H1 (cell line): ENCODE results near the gene PFKP. TPM values are rescaled to one million over a fixed set of nuclear protein-coding genes. Genes with fewer than 3 reads are reported as not detected.

Experiments
- CTCF ChIA-PET: fragments of 300-600 bp; sonication (Branson Sonifier 250); formaldehyde crosslinking; loops from one replicate; lab custom pipeline; 2021; ENCODE audit not compliant: partially characterized antibody; lab: Charles Lee
- POLR2A ChIA-PET: fragments of 300-600 bp; sonication (Branson Sonifier 250); formaldehyde crosslinking; loops from one replicate; lab custom pipeline; 2021; ENCODE audit warnings: inconsistent platforms; ENCODE audit not compliant: partially characterized antibody; lab: Charles Lee
- DNase-seq, 2 experiments: peaks; one replicate each; pipeline versions ENCODE4 v3.0.0 to v3.0.0-alpha.2; 2010 to 2022; ENCODE audit warnings: low spot score in 2 of 2, low read depth in 1 of 2, mixed read lengths in 1 of 2
- FAIRE-seq: peaks from 2 replicates; lab custom pipeline; 2011; peaks lifted over from hg19 to GRCh38; lab: Jason Lieb, UNC
- H2AFZ ChIP-seq: 2 replicates; pipeline ENCODE4 v1.8.1; 2012; ENCODE audit warnings: low read length, inconsistent platforms
- H2AK5ac ChIP-seq: 2 replicates; pipeline ENCODE4 v1.6.1; 2013; ENCODE audit warnings: low read depth, low read length
- H2BK120ac ChIP-seq: replicated peaks from 2 replicates; pipeline ENCODE3; 2013; ENCODE audit warnings: low read depth, low read length, inconsistent platforms
- H2BK12ac ChIP-seq: 2 replicates; pipeline ENCODE4 v1.6.1; 2013; ENCODE audit warnings: low read depth, low read length
- H2BK15ac ChIP-seq: 2 replicates; pipeline ENCODE4 v1.6.1; 2013; ENCODE audit warnings: low read length
- H2BK20ac ChIP-seq: 2 replicates; pipeline ENCODE4 v1.6.1; 2013; ENCODE audit warnings: low read length
- H2BK5ac ChIP-seq: 2 replicates; pipeline ENCODE4 v1.6.1; 2013; ENCODE audit warnings: low read depth, low read length
- H3K14ac ChIP-seq: 2 replicates; pipeline ENCODE4 v1.6.1; 2013; ENCODE audit warnings: inconsistent platforms; ENCODE audit not compliant: insufficient read length
- H3K18ac ChIP-seq: 2 replicates; pipeline ENCODE4 v1.6.1; 2013; ENCODE audit warnings: low read length; ENCODE audit errors: extremely low read depth
- H3K23ac ChIP-seq: 2 replicates; pipeline ENCODE4 v1.6.1; 2013; ENCODE audit warnings: inconsistent platforms; ENCODE audit not compliant: insufficient read length
- H3K23me2 ChIP-seq: 2 replicates; pipeline ENCODE4 v1.6.1; 2013; ENCODE audit warnings: low read depth, low read length
- H3K27ac ChIP-seq: 2 replicates; pipeline ENCODE4 v1.6.1; 2011; ENCODE audit warnings: low read depth, low read length, inconsistent platforms
- H3K27me3 ChIP-seq, 4 experiments: replicated peaks in 1 of 4; 1 replicate in 1 of 4; 2 replicates in 3 of 4; pipeline versions ENCODE4 v1.6.1 to v1.8.1; 2011 to 2013; ENCODE audit warnings: low read length in 3 of 4, mild to moderate bottlenecking in 3 of 4, inconsistent platforms in 2 of 4, mixed read lengths in 2 of 4, moderate library complexity in 1 of 4; ENCODE audit not compliant: control insufficient read depth in 3 of 4, insufficient read depth in 3 of 4; ENCODE audit errors: extremely low read depth in 1 of 4
- H3K36me3 ChIP-seq, 4 experiments: 2 replicates each; pipeline versions ENCODE4 v1.6.1 to v1.8.1; 2011 to 2013; ENCODE audit warnings: mild to moderate bottlenecking in 4 of 4, low read length in 3 of 4, moderate library complexity in 2 of 4, control low read depth in 1 of 4, inconsistent platforms in 1 of 4; ENCODE audit not compliant: insufficient read depth in 4 of 4, control insufficient read depth in 2 of 4
- H3K4ac ChIP-seq: replicated peaks from 2 replicates; pipeline ENCODE3; 2013; ENCODE audit warnings: low read length, low read depth, mixed read lengths, inconsistent platforms; ENCODE audit not compliant: insufficient read length
- H3K4me1 ChIP-seq, 4 experiments: replicated peaks in 1 of 4; 1 replicate in 1 of 4; 2 replicates in 3 of 4; pipeline versions ENCODE4 v1.6.1 to v1.8.1; 2011 to 2013; ENCODE audit warnings: low read length in 3 of 4, inconsistent platforms in 2 of 4, mixed read lengths in 1 of 4; ENCODE audit not compliant: insufficient read depth in 4 of 4, control insufficient read depth in 3 of 4
- H3K4me2 ChIP-seq, 2 experiments: 2 replicates each; pipeline versions ENCODE4 v1.6.1 to v1.8.1; 2011 to 2013; ENCODE audit warnings: low read depth in 2 of 2, low read length in 2 of 2, control low read depth in 1 of 2, inconsistent platforms in 1 of 2, mild to moderate bottlenecking in 1 of 2; ENCODE audit not compliant: insufficient read depth in 1 of 2
- H3K4me3 ChIP-seq, 4 experiments: fragments of 200-600, 300-600 bp in 1 of 4; sonication (generic), shearing (Covaris generic), sonication (Bioruptor Twin) in 1 of 4; 2 replicates each; pipeline versions ENCODE4 v1.5.1 to v1.8.1; 2011 to 2016; ENCODE audit warnings: low read length in 4 of 4, low read depth in 3 of 4, control low read depth in 2 of 4, inconsistent platforms in 2 of 4, mild to moderate bottlenecking in 2 of 4, mixed read lengths in 1 of 4, moderate library complexity in 1 of 4; ENCODE audit not compliant: insufficient read depth in 2 of 4; ENCODE audit errors: extremely low read depth in 1 of 4
- H3K56ac ChIP-seq: replicated peaks from 2 replicates; pipeline ENCODE3; 2013; ENCODE audit warnings: low read depth, mild to moderate bottlenecking, mixed read lengths, low read length, inconsistent platforms; ENCODE audit not compliant: insufficient read length
- H3K79me1 ChIP-seq: 2 replicates; pipeline ENCODE4 v1.6.1; 2013; ENCODE audit warnings: low read depth, low read length, control low read depth
- H3K79me2 ChIP-seq, 2 experiments: 2 replicates each; pipeline versions ENCODE4 v1.6.1 to v1.8.1; 2012 to 2013; ENCODE audit warnings: low read length in 2 of 2, mild to moderate bottlenecking in 2 of 2, inconsistent platforms in 1 of 2; ENCODE audit not compliant: insufficient read depth in 2 of 2, control insufficient read depth in 1 of 2
- H3K9ac ChIP-seq, 4 experiments: replicated peaks in 1 of 4; 1 replicate in 1 of 4; 2 replicates in 3 of 4; pipeline versions ENCODE4 v1.6.1 to v1.8.1; 2011 to 2013; ENCODE audit warnings: low read depth in 3 of 4, low read length in 3 of 4, control low read depth in 2 of 4, mild to moderate bottlenecking in 2 of 4, moderate library complexity in 2 of 4, inconsistent platforms in 1 of 4; ENCODE audit errors: extremely low read depth in 1 of 4
- H3K9me3 ChIP-seq, 2 experiments: 2 replicates each; pipeline versions ENCODE4 v1.6.1 to v1.8.1; 2012 to 2013; ENCODE audit warnings: mild to moderate bottlenecking in 2 of 2, moderate library complexity in 2 of 2, control low read depth in 1 of 2, inconsistent platforms in 1 of 2, low read depth in 1 of 2, low read length in 1 of 2, mixed read lengths in 1 of 2; ENCODE audit not compliant: insufficient read depth in 2 of 2
- H4K20me1 ChIP-seq, 2 experiments: replicated peaks in 1 of 2; 2 replicates each; pipeline versions ENCODE3 to v1.8.1; 2011 to 2013; ENCODE audit warnings: inconsistent platforms in 2 of 2, low read length in 2 of 2, mild to moderate bottlenecking in 1 of 2; ENCODE audit not compliant: insufficient read depth in 2 of 2, control insufficient read depth in 1 of 2
- H4K5ac ChIP-seq: 2 replicates; pipeline ENCODE4 v1.6.1; 2013; ENCODE audit warnings: low read length, low read depth, mixed read lengths, inconsistent platforms; ENCODE audit not compliant: insufficient read length
- H4K8ac ChIP-seq: 2 replicates; pipeline ENCODE4 v1.8.0; 2013; ENCODE audit warnings: mild to moderate bottlenecking, moderate library complexity, low read length, inconsistent platforms; ENCODE audit not compliant: insufficient read depth; ENCODE audit errors: extremely low read depth
- H4K91ac ChIP-seq: replicated peaks from 2 replicates; pipeline ENCODE3; 2013; ENCODE audit warnings: low read length, mixed read lengths, inconsistent platforms; ENCODE audit not compliant: insufficient read length
- KDM1A ChIP-seq: fragments of 200-600, 300-600 bp; sonication (generic); IDR thresholded peaks from 2 replicates; pipeline ENCODE4 v1.7.1; 2016; ENCODE audit warnings: mild to moderate bottlenecking, low read length, borderline replicate concordance
- POU5F1 ChIP-seq: IDR thresholded peaks from 2 replicates; pipeline ENCODE4 v1.6.1; 2011; ENCODE audit warnings: low read depth, mild to moderate bottlenecking, low read length, moderate library complexity
- SIN3A ChIP-seq, 2 experiments: IDR thresholded peaks in 1 of 2; conservative IDR thresholded peaks in 1 of 2; 2 replicates each; pipeline ENCODE4 v1.6.1; 2011 to 2012; ENCODE audit warnings: low read length in 2 of 2, improper control_type of control experiment in 1 of 2, low read depth in 1 of 2, mild to moderate bottlenecking in 1 of 2
- ZNF274 ChIP-seq: IDR thresholded peaks from 2 replicates; pipeline ENCODE4 v1.7.0; 2012; ENCODE audit warnings: low read length, borderline replicate concordance; ENCODE audit errors: extremely low read depth
- WGBS, 2 experiments: shearing (Covaris generic) in 1 of 2; methylation state at CpG; one replicate each; pipeline versions ENCODE4 v1.1.6 to v1.1.7; 2013 to 2015; ENCODE audit warnings: low lambda C conversion rate in 2 of 2, mixed read lengths in 2 of 2, inconsistent platforms in 1 of 2, low coverage in 1 of 2, missing lambda C conversion rate in 1 of 2; ENCODE audit not compliant: insufficient replicate concordance in 2 of 2, insufficient coverage in 1 of 2, insufficient read length in 1 of 2; ENCODE audit errors: extremely low coverage in 1 of 2, missing lambda C conversion rate in 1 of 2; 5-methylcytosine and 5-hydroxymethylcytosine counted together
- polyA plus RNA-seq, 7 experiments: library from polyadenylated mRNA; depleted of rRNA in 3 of 7; stranded (reverse) in 5 of 7; unstranded in 2 of 7; fragments of >200 nt in 5 of 7; fragments of 200-250 nt in 2 of 7; gene quantifications; 1 replicate in 5 of 7; 2 replicates in 1 of 7; 4 replicates in 1 of 7; pipeline versions ENCODE4 v1.2.1 to v1.2.3, GENCODE V29; 2011 to 2013; ENCODE audit warnings: missing spikeins in 2 of 7, mixed read lengths in 2 of 7
- total RNA-seq: library from RNA; stranded (reverse); fragmentation: NEBNext Ultra II Directional; extraction: Animal tissue kit (Norgen Biotek cat#: 25700); gene quantifications from 2 replicates; pipeline ENCODE4 v1.2.1, GENCODE V29; 2021

The PFKP gene
- total and polyA plus RNA-seq, 2 of the 8 experiments (the other 6 are each of a cell fraction or from before 2014, with no cell fraction given), result 51.2 to 128 TPM

DNA sequence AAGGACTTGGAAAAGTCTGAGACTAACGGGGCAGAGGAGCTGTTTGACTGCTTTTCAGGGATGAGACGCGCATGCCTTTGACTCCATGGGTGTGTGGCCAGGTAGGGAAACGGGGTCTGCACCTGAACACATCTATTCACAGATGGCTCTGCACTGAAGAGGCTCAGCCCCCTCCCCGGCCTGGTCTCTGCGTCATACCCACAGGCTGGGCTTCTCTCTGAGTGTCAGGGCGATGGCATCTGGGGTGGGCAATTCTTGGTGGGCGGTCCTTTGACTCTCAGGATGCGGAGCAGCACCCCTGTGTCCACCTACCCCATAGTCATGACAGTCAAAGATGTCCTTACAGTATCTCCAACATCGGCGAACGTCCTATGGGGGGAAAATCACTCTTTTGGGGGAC, 23.0 kb downstream of the PFKP start:
- no peak overlapping the region for H4K8ac ChIP-seq
- no peak overlapping the region for H2BK5ac ChIP-seq
- H3K23ac ChIP-seq, result no peak overlapping the region
- DNase-seq, result no peak
- H3K4me1 ChIP-seq, result peaks cover 3 to 13% (median 8%) of the 10 kb centered on the region in 4 experiments
- H3K79me1 ChIP-seq, result peaks cover 11% of the 10 kb centered on the region
- no peaks in the 10 kb centered on the region for H3K27me3 ChIP-seq
- H4K20me1 ChIP-seq, result peaks cover 15% of the 10 kb centered on the region in 2 experiments
- H2AK5ac ChIP-seq, result no peak overlapping the region
- H3K4me3 ChIP-seq, result no peak overlapping the region; a peak in 1 of 8 replicates
- FAIRE-seq, result no peak
- H3K4ac ChIP-seq, result no peak overlapping the region
- no peak overlapping the region for H3K4me2 ChIP-seq
- ChIA-PET POLR2A (interaction anchor here (1.2 to 3.7 kb wide), 2 partner anchors 11 to 67 kb away, joined by 3 to 19 read pairs; no protein-coding TSS in a partner anchor), CTCF (interaction anchor here (1.0 to 1.7 kb wide), 2 partner anchors 9 to 20 kb away, joined by 4 read pairs; no protein-coding TSS in a partner anchor)
- H4K5ac ChIP-seq, result no peak overlapping the region
- no peaks in the 10 kb centered on the region for H3K9me3 ChIP-seq
- H2AFZ ChIP-seq, result no peak overlapping the region
- no peak overlapping the region; a peak in 2 of 7 replicates for H3K9ac ChIP-seq
- H3K56ac ChIP-seq, result no peak overlapping the region
- no peak overlapping the region for H4K91ac ChIP-seq
- peaks cover 0 to 9% (median under 1%) of the 10 kb centered on the region in 4 experiments; a peak in 2 of 8 replicates for H3K36me3 ChIP-seq
- no peak overlapping the region for H3K18ac ChIP-seq
- no peak overlapping the region for H2BK15ac ChIP-seq
- no peak overlapping the region for H2BK120ac ChIP-seq
- H3K23me2 ChIP-seq, result no peaks in the 10 kb centered on the region
- WGBS, 2 experiments, result 89% methylated on average over 12 of the region's 12 CpGs; no CpG with 5 or more reads in 1 of the 2 experiments
- no peak overlapping the region for H2BK20ac ChIP-seq
- H3K79me2 ChIP-seq, result peaks cover 7 to 82% of the 10 kb centered on the region in 2 experiments
- H3K27ac ChIP-seq, result no peak overlapping the region
- H3K14ac ChIP-seq, result no peak overlapping the region
- H2BK12ac ChIP-seq, result no peak overlapping the region
- TF ChIP-seq ZNF274 (no peak), KDM1A (no peak), POU5F1 (no peak), SIN3A (conservative IDR thresholded peaks at IDR 0.05 in 1 of 2, IDR thresholded peaks at IDR 0.05 in 1 of 2; ENCODE audit: low read depth in 1 of 2, low read length in 2 of 2) (no peak)
